T-helper 17 cell (primary cell): Measurements from ENCODE around the gene SLCO1A2. TPM values are rescaled to one million over a fixed set of nuclear protein-coding genes. Genes with fewer than 3 reads are reported as not detected.

ENCODE experiments used
- ATAC-seq: fragments of 150-1000 bp; cut with Tn5 transposase; 2 replicates; pipeline ENCODE4 v1.10.0; 2021; ENCODE audit warnings: mild to moderate bottlenecking, moderate library complexity
- DNase-seq, 3 donors: peaks; one replicate each; pipeline versions ENCODE4 v3.0.0 to v3.0.0-alpha.2; 2020 to 2021
- H3K9me3 ChIP-seq: one replicate; pipeline ENCODE4 v1.7.0; 2013; ENCODE audit warnings: low read length, mild to moderate bottlenecking; ENCODE audit not compliant: control insufficient read depth, poor library complexity, severe bottlenecking
- H3K27ac Mint-ChIP-seq: one replicate; pipeline ENCODE4 v1.8.0; 2022; ENCODE audit warnings: mild to moderate bottlenecking, moderate library complexity, mixed read lengths
- H3K27me3 Mint-ChIP-seq: one replicate; pipeline ENCODE4 v1.8.0; 2022; ENCODE audit warnings: mixed read lengths
- H3K36me3 Mint-ChIP-seq: one replicate; pipeline ENCODE4 v1.8.0; 2022; ENCODE audit warnings: low read depth, mixed read lengths
- H3K4me1 Mint-ChIP-seq: one replicate; pipeline ENCODE4 v1.8.0; 2022; ENCODE audit warnings: mild to moderate bottlenecking, mixed read lengths
- H3K4me3 Mint-ChIP-seq: one replicate; pipeline ENCODE4 v1.8.0; 2022; ENCODE audit warnings: mild to moderate bottlenecking, moderate library complexity, mixed read lengths
- total RNA-seq, 4 donors: library from RNA in 2 of 4; stranded (reverse) in 2 of 4; gene quantifications; one replicate each; pipeline ENCODE4 v1.2.3 and lab custom pipeline; 2022 to 2026

Gene SLCO1A2
- total RNA-seq, 2 donors from 2014 or later, result not detected

DNA sequence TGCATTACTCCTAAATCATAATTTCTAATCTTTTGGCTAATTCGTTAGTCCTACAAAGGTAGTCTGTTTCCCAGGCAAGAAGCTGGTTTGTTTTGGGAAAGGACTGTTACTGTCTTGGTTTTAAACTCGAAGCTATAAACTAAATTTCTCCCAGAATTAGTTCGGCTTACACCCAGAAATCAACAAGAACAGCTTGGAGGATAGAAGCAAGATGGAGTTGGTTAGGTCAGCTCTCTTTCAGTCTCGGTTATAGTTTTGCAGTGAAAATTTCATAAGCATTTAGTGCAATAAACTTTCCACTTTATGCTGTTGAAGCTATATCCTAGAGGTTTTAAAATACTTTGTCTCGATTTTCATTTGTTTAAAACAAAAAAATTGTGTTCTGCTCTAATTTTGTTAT lies 100.3 kb downstream of the SLCO1A2 start:
- Mint-ChIP-seq H3K27ac (no peak overlapping the region), H3K36me3 (no peaks in the 10 kb centered on the region), H3K4me3 (no peak overlapping the region), H3K4me1 (no peaks in the 10 kb centered on the region), H3K27me3 (no peaks in the 10 kb centered on the region)
- H3K9me3 ChIP-seq, result no peaks in the 10 kb centered on the region
- no peak for ATAC-seq
- DNase-seq, result no peak

DNA sequence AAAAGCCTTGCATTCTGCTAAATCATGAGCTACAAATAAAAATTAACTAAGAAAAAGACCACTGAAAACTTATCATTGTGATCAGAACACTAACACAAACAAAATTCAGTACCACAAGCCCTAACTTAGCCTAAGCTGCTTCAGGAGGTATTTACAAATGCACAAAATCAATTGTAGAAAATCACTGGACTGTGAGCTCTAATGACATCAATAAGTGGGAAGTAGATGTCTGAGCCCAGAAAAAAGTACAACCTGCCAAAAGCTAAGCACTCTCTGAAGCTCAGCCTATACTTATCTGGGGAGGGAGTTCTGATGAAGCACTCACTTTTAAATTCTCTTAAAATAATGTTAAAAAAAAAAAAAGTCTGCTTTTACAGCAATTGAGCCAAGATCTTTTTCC lies 110.8 kb downstream of the SLCO1A2 start:
- H3K27ac Mint-ChIP-seq, result no peak overlapping the region
- DNase-seq, result no peak
- H3K4me1 Mint-ChIP-seq, result no peaks in the 10 kb centered on the region
- no peak for ATAC-seq
- H3K4me3 Mint-ChIP-seq, result no peak overlapping the region
- no peaks in the 10 kb centered on the region for H3K9me3 ChIP-seq
- H3K36me3 Mint-ChIP-seq, result no peaks in the 10 kb centered on the region
- H3K27me3 Mint-ChIP-seq, result no peaks in the 10 kb centered on the region

DNA sequence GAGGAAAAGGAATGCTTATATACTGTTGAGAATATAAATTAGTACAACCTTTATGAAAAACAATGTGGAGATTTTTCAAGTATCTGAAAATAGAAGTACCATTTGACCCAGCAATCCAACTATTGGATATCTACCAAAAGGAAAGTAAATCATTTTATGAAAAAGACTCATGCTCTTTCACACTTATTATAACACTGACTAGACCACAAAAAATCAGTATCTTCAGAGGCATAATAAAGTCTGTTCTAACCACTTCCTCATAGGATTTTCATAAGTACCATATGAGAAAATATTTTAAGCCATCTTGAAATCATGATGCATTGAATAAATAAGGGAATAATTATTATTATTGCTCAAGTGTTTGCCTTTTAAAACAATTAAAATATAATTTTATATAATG lies 112.9 kb downstream of the SLCO1A2 start:
- Mint-ChIP-seq H3K4me1 (no peaks in the 10 kb centered on the region), H3K4me3 (no peak overlapping the region), H3K27me3 (no peaks in the 10 kb centered on the region), H3K36me3 (no peaks in the 10 kb centered on the region), H3K27ac (no peak overlapping the region)
- no peaks in the 10 kb centered on the region for H3K9me3 ChIP-seq
- DNase-seq, result no peak
- no peak for ATAC-seq

DNA sequence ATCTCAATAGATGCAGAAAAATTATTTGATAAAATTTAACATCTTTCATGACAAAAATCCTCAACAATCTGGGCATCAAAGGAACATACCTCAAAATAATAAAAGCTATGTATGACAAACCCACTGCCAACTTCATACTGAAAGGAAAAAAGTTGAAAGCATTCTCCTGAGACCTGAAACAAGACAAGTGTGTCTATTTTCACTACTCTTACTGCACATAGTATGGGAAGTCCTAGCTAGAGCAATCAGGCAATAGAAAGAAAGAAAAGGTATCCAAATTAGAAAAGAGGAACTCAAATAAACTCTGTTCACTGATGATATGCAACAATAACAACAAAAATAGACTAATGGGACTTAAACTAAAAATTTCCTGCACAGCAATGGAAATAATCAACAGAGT lies 113.6 kb downstream of the SLCO1A2 start:
- H3K27me3 Mint-ChIP-seq, result no peaks in the 10 kb centered on the region
- no peak overlapping the region for H3K27ac Mint-ChIP-seq
- ATAC-seq (no peak), DNase-seq (no peak)
- no peaks in the 10 kb centered on the region for H3K9me3 ChIP-seq
- no peak overlapping the region for H3K4me3 Mint-ChIP-seq
- no peaks in the 10 kb centered on the region for H3K36me3 Mint-ChIP-seq
- no peaks in the 10 kb centered on the region for H3K4me1 Mint-ChIP-seq

DNA sequence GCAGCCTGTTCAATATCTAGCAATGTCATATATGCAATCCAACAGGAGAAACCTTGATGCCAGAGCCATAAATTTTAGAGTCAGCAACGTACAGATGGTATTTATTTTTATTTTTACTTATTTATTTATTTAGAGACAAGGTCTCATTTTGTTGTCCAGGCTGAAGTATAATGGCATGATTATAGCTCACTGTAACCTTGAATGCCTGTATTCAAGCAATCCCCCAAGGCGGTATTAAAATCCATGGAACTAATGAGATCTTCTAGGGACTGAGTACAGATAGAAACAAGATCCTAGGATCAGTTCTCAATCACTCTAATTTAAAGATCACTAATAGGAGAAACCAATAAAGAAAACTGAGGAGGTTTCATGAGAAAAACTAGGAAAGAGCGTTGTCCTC lies 114.5 kb downstream of the SLCO1A2 start:
- no peak overlapping the region for H3K4me3 Mint-ChIP-seq
- no peaks in the 10 kb centered on the region for H3K27me3 Mint-ChIP-seq
- no peak overlapping the region for H3K27ac Mint-ChIP-seq
- no peak for DNase-seq
- no peaks in the 10 kb centered on the region for H3K4me1 Mint-ChIP-seq
- no peaks in the 10 kb centered on the region for H3K9me3 ChIP-seq
- H3K36me3 Mint-ChIP-seq, result no peaks in the 10 kb centered on the region
- ATAC-seq, result no peak

DNA sequence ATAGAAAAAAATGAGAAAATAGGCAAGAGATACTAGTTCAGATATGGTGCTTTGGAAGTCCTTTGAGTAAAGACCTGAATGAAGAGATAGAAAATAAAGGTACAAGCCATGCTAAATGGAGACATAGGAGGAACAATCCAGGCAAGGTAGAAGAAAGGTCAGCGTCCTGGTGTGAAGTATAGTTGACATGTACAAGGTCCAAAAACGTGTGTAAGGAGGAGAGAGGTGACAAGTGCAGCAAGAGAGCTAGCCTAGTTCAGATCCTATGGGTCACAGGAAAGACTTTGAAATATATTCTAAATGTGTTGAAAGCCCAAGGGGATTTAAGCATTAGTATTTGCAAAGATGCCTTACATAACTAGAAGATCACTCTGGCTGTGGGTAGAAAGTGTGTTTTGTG lies 115.5 kb downstream of the SLCO1A2 start:
- no peaks in the 10 kb centered on the region for H3K9me3 ChIP-seq
- Mint-ChIP-seq H3K4me1 (no peaks in the 10 kb centered on the region), H3K27ac (no peak overlapping the region), H3K4me3 (no peak overlapping the region), H3K27me3 (no peaks in the 10 kb centered on the region), H3K36me3 (no peaks in the 10 kb centered on the region)
- DNase-seq, result no peak
- ATAC-seq, result no peak

Other genes with a start within 250 kb of the SLCO1A2 start
- not detected for gene SLCO1B1, start 203.7 kb downstream of the SLCO1A2 start, total RNA-seq
- gene IAPP, start 38.0 kb upstream of the SLCO1A2 start, total RNA-seq, result not detected
- gene PYROXD1, start 102.7 kb upstream of the SLCO1A2 start, total RNA-seq, result 10 to 100 TPM; 53.9 to 57.5 TPM
- 10 to 100 TPM; 23.8 to 28.0 TPM for gene RECQL, start 166.7 kb upstream of the SLCO1A2 start, total RNA-seq
- gene GOLT1B, start 166.9 kb upstream of the SLCO1A2 start, total RNA-seq, result 10 to 100 TPM; 31.2 to 38.3 TPM
- 1 to 10 TPM in 1 of 2 donors, not detected in 1; 5.6 TPM for gene SPX, start 191.4 kb upstream of the SLCO1A2 start, total RNA-seq